ENCODE measurements around the gene THADA.
"Not testable (repeated sequence)": the region's sequence is repeated elsewhere in the genome, so short reads cannot be mapped to it uniquely, and the experiment has no call there.

Gene THADA

GRCh38 chr2:43534569-43534968, 61.3 kb downstream of the THADA start:
- Mint-ChIP-seq H3K36me3 (peaks cover 29% of the 10 kb centered on the region), H3K27ac (no peak overlapping the region), H3K4me3 (no peak overlapping the region), H3K4me1 (ENCODE audit: low read depth) (peaks cover 24% of the 10 kb centered on the region), H3K9me3 (ENCODE audit: low read depth) (no peaks in the 10 kb centered on the region), H3K27me3 (no peaks in the 10 kb centered on the region)

GRCh38 chr2:43532572-43532971, 63.3 kb downstream of the THADA start:
- not testable (repeated sequence) for H3K4me3 Mint-ChIP-seq; H3K27ac Mint-ChIP-seq; H3K27me3 Mint-ChIP-seq; H3K9me3 Mint-ChIP-seq (ENCODE audit: low read depth)
- Mint-ChIP-seq H3K4me1 (ENCODE audit: low read depth) (peaks cover 17% of the 10 kb centered on the region), H3K36me3 (peaks cover 27% of the 10 kb centered on the region)

- Mint-ChIP-seq H3K36me3 (peaks cover 30% of the 10 kb centered on the region), H3K4me1 (ENCODE audit: low read depth) (peaks cover 9% of the 10 kb centered on the region), H3K27ac (no peak overlapping the region), H3K4me3 (no peak overlapping the region), H3K27me3 (no peaks in the 10 kb centered on the region), H3K9me3 (ENCODE audit: low read depth) (peaks cover 3% of the 10 kb centered on the region)
Measured at GRCh38 chr2:43531251-43531650, 64.6 kb downstream of the THADA start.

- Mint-ChIP-seq H3K9me3 (ENCODE audit: low read depth) (peaks cover 18% of the 10 kb centered on the region), H3K4me3 (no peak overlapping the region), H3K36me3 (peaks cover 28% of the 10 kb centered on the region), H3K4me1 (ENCODE audit: low read depth) (peaks cover 14% of the 10 kb centered on the region), H3K27me3 (no peaks in the 10 kb centered on the region), H3K27ac (no peak overlapping the region)
Measured at GRCh38 chr2:43526994-43527393, 68.8 kb downstream of the THADA start.

GRCh38 chr2:43525506-43525905, 70.3 kb downstream of the THADA start:
- no peaks in the 10 kb centered on the region for H3K27me3 Mint-ChIP-seq
- H3K27ac Mint-ChIP-seq, result no peak overlapping the region

GRCh38 chr2:43524177-43524965, 71.5 kb downstream of the THADA start:
- no peaks in the 10 kb centered on the region for H3K27me3 Mint-ChIP-seq
- H3K27ac Mint-ChIP-seq, result no peak overlapping the region
- peaks cover 18% of the 10 kb centered on the region for H3K9me3 Mint-ChIP-seq (ENCODE audit: low read depth)
- H3K4me3 Mint-ChIP-seq, result no peak overlapping the region
- peaks cover 21% of the 10 kb centered on the region for H3K4me1 Mint-ChIP-seq (ENCODE audit: low read depth)
- H3K36me3 Mint-ChIP-seq, result peaks cover 25% of the 10 kb centered on the region

More at GRCh38 chr2:43525506-43525905, 70.3 kb downstream of the THADA start:
- Mint-ChIP-seq H3K4me1 (ENCODE audit: low read depth) (peaks cover 15% of the 10 kb centered on the region), H3K36me3 (peaks cover 25% of the 10 kb centered on the region), H3K9me3 (ENCODE audit: low read depth) (peaks cover 18% of the 10 kb centered on the region), H3K4me3 (no peak overlapping the region)

GRCh38 chr2:43522177-43522576, 73.7 kb downstream of the THADA start:
- Mint-ChIP-seq H3K4me1 (ENCODE audit: low read depth) (peaks cover 35% of the 10 kb centered on the region), H3K36me3 (peaks cover 28% of the 10 kb centered on the region), H3K27me3 (no peaks in the 10 kb centered on the region), H3K4me3 (no peak overlapping the region), H3K9me3 (ENCODE audit: low read depth) (peaks cover 18% of the 10 kb centered on the region), H3K27ac (no peak overlapping the region)

- Mint-ChIP-seq H3K36me3 (peaks cover 26% of the 10 kb centered on the region), H3K9me3 (ENCODE audit: low read depth) (peaks cover 18% of the 10 kb centered on the region), H3K27me3 (no peaks in the 10 kb centered on the region), H3K4me3 (no peak overlapping the region), H3K27ac (no peak overlapping the region), H3K4me1 (ENCODE audit: low read depth) (peaks cover 35% of the 10 kb centered on the region)
Measured at GRCh38 chr2:43521568-43521967, 74.3 kb downstream of the THADA start.

- Mint-ChIP-seq H3K27me3 (no peaks in the 10 kb centered on the region), H3K9me3 (ENCODE audit: low read depth) (peaks cover 13% of the 10 kb centered on the region), H3K4me3 (no peak overlapping the region), H3K27ac (no peak overlapping the region), H3K36me3 (peaks cover 19% of the 10 kb centered on the region), H3K4me1 (ENCODE audit: low read depth) (peaks cover 39% of the 10 kb centered on the region)
Measured at GRCh38 chr2:43520919-43521318, 74.9 kb downstream of the THADA start.

GRCh38 chr2:43519643-43520221, 76.1 kb downstream of the THADA start:
- peaks cover 1% of the 10 kb centered on the region for H3K9me3 Mint-ChIP-seq (ENCODE audit: low read depth)
- peaks cover 7% of the 10 kb centered on the region for H3K36me3 Mint-ChIP-seq
- H3K4me1 Mint-ChIP-seq (ENCODE audit: low read depth), result peaks cover 36% of the 10 kb centered on the region
- H3K27me3 Mint-ChIP-seq, result no peaks in the 10 kb centered on the region
- H3K27ac Mint-ChIP-seq, result no peak overlapping the region
- H3K4me3 Mint-ChIP-seq, result no peak overlapping the region

GRCh38 chr2:43518718-43519117, 77.1 kb downstream of the THADA start:
- Mint-ChIP-seq H3K27me3 (no peaks in the 10 kb centered on the region), H3K4me3 (no peak overlapping the region), H3K4me1 (ENCODE audit: low read depth) (peaks cover 35% of the 10 kb centered on the region), H3K9me3 (ENCODE audit: low read depth) (no peaks in the 10 kb centered on the region), H3K27ac (peak overlapping the region; percentile 13), H3K36me3 (peaks cover 4% of the 10 kb centered on the region)

- Mint-ChIP-seq H3K27ac (peak overlapping the region; percentile 11), H3K36me3 (peaks cover 4% of the 10 kb centered on the region), H3K27me3 (no peaks in the 10 kb centered on the region), H3K4me3 (no peak overlapping the region), H3K9me3 (ENCODE audit: low read depth) (no peaks in the 10 kb centered on the region), H3K4me1 (ENCODE audit: low read depth) (peaks cover 35% of the 10 kb centered on the region)
Measured at GRCh38 chr2:43518181-43518580, 77.7 kb downstream of the THADA start.

- no peaks in the 10 kb centered on the region for H3K27me3 Mint-ChIP-seq
- H3K27ac Mint-ChIP-seq, result no peak overlapping the region
- H3K4me1 Mint-ChIP-seq (ENCODE audit: low read depth), result peaks cover 34% of the 10 kb centered on the region
- no peak overlapping the region for H3K4me3 Mint-ChIP-seq
- H3K9me3 Mint-ChIP-seq (ENCODE audit: low read depth), result no peaks in the 10 kb centered on the region
- H3K36me3 Mint-ChIP-seq, result peaks cover 14% of the 10 kb centered on the region
Measured at GRCh38 chr2:43515807-43516497, 79.9 kb downstream of the THADA start.

- Mint-ChIP-seq H3K27ac (no peak overlapping the region), H3K4me1 (ENCODE audit: low read depth) (peaks cover 32% of the 10 kb centered on the region), H3K4me3 (no peak overlapping the region), H3K9me3 (ENCODE audit: low read depth) (no peaks in the 10 kb centered on the region), H3K36me3 (peaks cover 14% of the 10 kb centered on the region), H3K27me3 (no peaks in the 10 kb centered on the region)
Measured at GRCh38 chr2:43515248-43515647, 80.6 kb downstream of the THADA start.

GRCh38 chr2:43513796-43514195, 82.0 kb downstream of the THADA start:
- no peak overlapping the region for H3K4me3 Mint-ChIP-seq
- H3K9me3 Mint-ChIP-seq (ENCODE audit: low read depth), result no peaks in the 10 kb centered on the region
- H3K27me3 Mint-ChIP-seq, result no peaks in the 10 kb centered on the region
- H3K36me3 Mint-ChIP-seq, result peaks cover 18% of the 10 kb centered on the region
- no peak overlapping the region for H3K27ac Mint-ChIP-seq
- H3K4me1 Mint-ChIP-seq (ENCODE audit: low read depth), result peaks cover 30% of the 10 kb centered on the region

Measured in activated naive CD8-positive, alpha-beta T cell (primary cell).